ENCODE results near the gene OXA1L. TPM values are rescaled to one million over a fixed set of nuclear protein-coding genes. Genes with fewer than 3 reads are reported as not detected.
"Not testable (repeated sequence)": the region's sequence is repeated elsewhere in the genome, so short reads cannot be mapped to it uniquely, and the experiment has no call there.

The OXA1L gene
- total RNA-seq = 93.5 TPM

- peak; percentile 99 for DNase-seq (ENCODE audit: low spot score)
These were observed at the start of gene OXA1L for GRCh38 chr14:22766457-22767322. TSS of gene OXA1L (plus strand) at chr14:22766688. CDS start at chr14:22766702, 14 bp downstream.

GRCh38 chr14:22718091-22718490 is 48.4 kb upstream of the OXA1L start:
- DNase-seq (ENCODE audit: low spot score) = no peak

GRCh38 chr14:22721213-22721612 is 45.3 kb upstream of the OXA1L start:
- no peak for DNase-seq (ENCODE audit: low spot score)

GRCh38 chr14:22723815-22724214 is 42.7 kb upstream of the OXA1L start:
- DNase-seq (ENCODE audit: low spot score) = no peak

- DNase-seq (ENCODE audit: low spot score) = not testable (repeated sequence)
These were observed 41.6 kb upstream of the OXA1L start for GRCh38 chr14:22724847-22725246.

GRCh38 chr14:22725374-22725773 is 41.1 kb upstream of the OXA1L start:
- not testable (repeated sequence) for DNase-seq (ENCODE audit: low spot score)

GRCh38 chr14:22726012-22726411 is 40.5 kb upstream of the OXA1L start:
- DNase-seq (ENCODE audit: low spot score) = no peak

GRCh38 chr14:22732062-22732461 is 34.4 kb upstream of the OXA1L start:
- DNase-seq (ENCODE audit: low spot score) = not testable (repeated sequence)

GRCh38 chr14:22733829-22734228 is 32.7 kb upstream of the OXA1L start:
- DNase-seq (ENCODE audit: low spot score) = no peak

- no peak for DNase-seq (ENCODE audit: low spot score)
These were observed 31.4 kb upstream of the OXA1L start for GRCh38 chr14:22735096-22735495.

GRCh38 chr14:22736384-22736783 is 30.1 kb upstream of the OXA1L start:
- not testable (repeated sequence) for DNase-seq (ENCODE audit: low spot score)

GRCh38 chr14:22737052-22737451 is 29.4 kb upstream of the OXA1L start:
- DNase-seq (ENCODE audit: low spot score) = no peak

- DNase-seq (ENCODE audit: low spot score) = no peak
These were observed 27.1 kb upstream of the OXA1L start for GRCh38 chr14:22739423-22739822.

GRCh38 chr14:22740020-22740419 is 26.5 kb upstream of the OXA1L start:
- no peak for DNase-seq (ENCODE audit: low spot score)

GRCh38 chr14:22747769-22748168 is 18.7 kb upstream of the OXA1L start:
- DNase-seq (ENCODE audit: low spot score) = no peak

GRCh38 chr14:22748206-22748605 is 18.3 kb upstream of the OXA1L start:
- no peak for DNase-seq (ENCODE audit: low spot score)

- no peak for DNase-seq (ENCODE audit: low spot score)
These were observed 17.8 kb upstream of the OXA1L start for GRCh38 chr14:22748631-22749068.

- no peak for DNase-seq (ENCODE audit: low spot score)
These were observed 14.1 kb upstream of the OXA1L start for GRCh38 chr14:22752422-22752821.

- no peak for DNase-seq (ENCODE audit: low spot score)
These were observed 12.9 kb upstream of the OXA1L start for GRCh38 chr14:22753586-22753985.

GRCh38 chr14:22757972-22758650 is 8.4 kb upstream of the OXA1L start:
- not testable (repeated sequence) for DNase-seq (ENCODE audit: low spot score)

GRCh38 chr14:22761734-22762133 is 4.8 kb upstream of the OXA1L start:
- DNase-seq (ENCODE audit: low spot score) = no peak

- no peak for DNase-seq (ENCODE audit: low spot score)
These were observed 2.1 kb upstream of the OXA1L start for GRCh38 chr14:22764382-22764781.

GRCh38 chr14:22767323-22767589 is 768 bp downstream of the OXA1L start:
- DNase-seq (ENCODE audit: low spot score) = no peak

Measured in ureter (tissue), 1 donor.